HEK293 (cell line): ENCODE results near the gene IPO13.

Experiments used
- CTCF ChIP-seq: fragments of 450-650 bp; formaldehyde crosslinking; IDR thresholded peaks from 2 replicates; pipeline ENCODE4 v1.5.1; 2016; ENCODE audit warnings: missing biosample characterization, missing genetic modification characterization
- EGR2 ChIP-seq: fragments of 450-650 bp; formaldehyde crosslinking; IDR thresholded peaks from 2 replicates; pipeline ENCODE4 v1.5.1; 2016; ENCODE audit warnings: low read depth, missing biosample characterization, missing genetic modification characterization
- HIC1 ChIP-seq: fragments of 450-650 bp; formaldehyde crosslinking; IDR thresholded peaks from 2 replicates; pipeline ENCODE4 v1.5.1; 2016; ENCODE audit warnings: missing biosample characterization, missing genetic modification characterization
- KLF7 ChIP-seq: fragments of 450-650 bp; formaldehyde crosslinking; IDR thresholded peaks from 2 replicates; pipeline ENCODE4 v1.5.1; 2016; ENCODE audit warnings: missing biosample characterization, missing genetic modification characterization, borderline replicate concordance
- KLF9 ChIP-seq: fragments of 450-650 bp; formaldehyde crosslinking; IDR thresholded peaks from 2 replicates; pipeline ENCODE4 v1.5.1; 2016; ENCODE audit warnings: missing biosample characterization, missing genetic modification characterization, low read depth
- PRDM10 ChIP-seq: fragments of 450-650 bp; formaldehyde crosslinking; IDR thresholded peaks from 2 replicates; pipeline ENCODE4 v1.5.1; 2016; ENCODE audit warnings: missing biosample characterization, missing genetic modification characterization
- SP2 ChIP-seq: fragments of 450-650 bp; formaldehyde crosslinking; IDR thresholded peaks from 2 replicates; pipeline ENCODE4 v1.5.1; 2016; ENCODE audit warnings: missing biosample characterization, missing genetic modification characterization
- WT1 ChIP-seq: fragments of 450-650 bp; formaldehyde crosslinking; IDR thresholded peaks from 2 replicates; pipeline ENCODE4 v1.5.1; 2016; ENCODE audit warnings: missing biosample characterization, missing genetic modification characterization
- ZBTB11 ChIP-seq: fragments of 450-650 bp; formaldehyde crosslinking; conservative IDR thresholded peaks from 2 replicates; pipeline ENCODE4 v1.5.1; 2016; ENCODE audit warnings: low read depth, missing biosample characterization, missing genetic modification characterization
- ZBTB17 ChIP-seq: fragments of 450-650 bp; formaldehyde crosslinking; IDR thresholded peaks from 2 replicates; pipeline ENCODE4 v1.5.1; 2016; ENCODE audit warnings: missing biosample characterization, missing genetic modification characterization
- ZBTB20 ChIP-seq: fragments of 450-650 bp; formaldehyde crosslinking; IDR thresholded peaks from 2 replicates; pipeline ENCODE4 v1.5.1; 2016; ENCODE audit warnings: missing biosample characterization, missing genetic modification characterization
- ZBTB48 ChIP-seq: fragments of 450-650 bp; formaldehyde crosslinking; IDR thresholded peaks from 2 replicates; pipeline ENCODE4 v1.5.1; 2016; ENCODE audit warnings: missing biosample characterization, missing genetic modification characterization
- ZBTB49 ChIP-seq: fragments of 450-650 bp; formaldehyde crosslinking; IDR thresholded peaks from 2 replicates; pipeline ENCODE4 v1.5.1; 2016; ENCODE audit warnings: missing biosample characterization, missing genetic modification characterization, low read depth
- ZNF23 ChIP-seq: fragments of 450-650 bp; formaldehyde crosslinking; IDR thresholded peaks from 2 replicates; pipeline ENCODE4 v1.5.1; 2016; ENCODE audit warnings: missing biosample characterization, missing genetic modification characterization, borderline replicate concordance
- ZNF335 ChIP-seq: fragments of 450-650 bp; formaldehyde crosslinking; conservative IDR thresholded peaks from 2 replicates; pipeline ENCODE4 v1.5.1; 2016; ENCODE audit warnings: missing biosample characterization, missing genetic modification characterization
- ZNF354C ChIP-seq: fragments of 450-650 bp; formaldehyde crosslinking; IDR thresholded peaks from 2 replicates; pipeline ENCODE4 v1.5.1; 2016; ENCODE audit warnings: missing biosample characterization, missing genetic modification characterization, low read depth, borderline replicate concordance
- ZNF473 ChIP-seq: fragments of 450-650 bp; formaldehyde crosslinking; IDR thresholded peaks from 2 replicates; pipeline ENCODE4 v1.5.1; 2017; ENCODE audit warnings: missing biosample characterization, missing genetic modification characterization
- ZNF510 ChIP-seq: fragments of 450-650 bp; formaldehyde crosslinking; IDR thresholded peaks from 2 replicates; pipeline ENCODE4 v1.5.1; 2018; ENCODE audit warnings: mild to moderate bottlenecking, missing genetic modification characterization, missing biosample characterization; ENCODE audit not compliant: insufficient replicate concordance
- ZNF600 ChIP-seq: fragments of 450-650 bp; formaldehyde crosslinking; IDR thresholded peaks from 2 replicates; pipeline ENCODE4 v1.5.1; 2016; ENCODE audit warnings: missing biosample characterization, missing genetic modification characterization
- ZNF704 ChIP-seq: fragments of 450-650 bp; formaldehyde crosslinking; IDR thresholded peaks from 2 replicates; pipeline ENCODE4 v1.5.1; 2016; ENCODE audit warnings: missing biosample characterization, missing genetic modification characterization
- ZNF830 ChIP-seq: fragments of 450-650 bp; IDR thresholded peaks from 2 replicates; pipeline ENCODE4 v1.5.0; 2018; ENCODE audit warnings: missing biosample characterization, missing genetic modification characterization, low read depth, mild to moderate bottlenecking, moderate library complexity
- ZSCAN30 ChIP-seq: fragments of 450-650 bp; IDR thresholded peaks from 2 replicates; pipeline ENCODE4 v1.5.1; 2018; ENCODE audit warnings: missing biosample characterization, mild to moderate bottlenecking, missing genetic modification characterization, moderate library complexity

The IPO13 gene

GRCh38 chr1:43991476-43992231 lies 44.9 kb downstream of the IPO13 start, which contains the start of gene CCDC24 (continued):
- TF ChIP-seq ZBTB11 (tag by site-specific recombination) = peak; percentile 94
- TF ChIP-seq ZNF704 = no peak
- no peak for TF ChIP-seq ZNF510 (tag by site-specific recombination)
- no peak for TF ChIP-seq ZBTB49 (tag by site-specific recombination)
- no peak for TF ChIP-seq ZNF354C
- peak; percentile 90 for TF ChIP-seq ZBTB20 (tag by site-specific recombination)
- TF ChIP-seq ZNF830 (tag by site-specific recombination) = no peak
- TF ChIP-seq PRDM10 (tag by site-specific recombination) = peak; percentile 96
- peak; percentile 95 for TF ChIP-seq ZBTB17 (tag by site-specific recombination)
- no peak for TF ChIP-seq ZBTB48 (tag by site-specific recombination)
- TF ChIP-seq ZSCAN30 (tag by site-specific recombination) = 0 out of 2 replicates have a peak, but pooled peaks have one; percentile 4
- 0 out of 2 replicates have a peak, but pooled peaks have one; percentile 25 for TF ChIP-seq CTCF
- TF ChIP-seq ZNF335 (tag by site-specific recombination) = peak; percentile 85
- TF ChIP-seq SP2 (tag by site-specific recombination) = peak; percentile 90
- TF ChIP-seq ZNF23 (tag by site-specific recombination) = no peak
- TF ChIP-seq ZNF600 = peak; percentile 91
- TF ChIP-seq EGR2 (tag by site-specific recombination) = peak; percentile 85
- TF ChIP-seq HIC1 (tag by site-specific recombination) = 0 out of 2 replicates have a peak, but pooled peaks have one; percentile 17
- peak; percentile 97 for TF ChIP-seq KLF9
- TF ChIP-seq KLF7 (tag by site-specific recombination) = 0 out of 2 replicates have a peak, but pooled peaks have one; percentile 27
- no peak; the same call in none of the 2 replicates for TF ChIP-seq WT1 (tag by site-specific recombination)
- no peak for TF ChIP-seq ZNF473 (tag by site-specific recombination)
